OCI-LY3 (cell line): ENCODE data around the gene KIF11.

Source experiments
- CTCF ChIP-seq: fragments of 200-600, 300-600 bp; sonication (generic); IDR thresholded peaks from 2 replicates; pipeline ENCODE4 v1.5.1; 2014; ENCODE audit warnings: antibody characterized with exemption, low read length, low read depth
- EZH2phosphoT487 ChIP-seq: fragments of 200-600 bp; shearing (Covaris generic); IDR thresholded peaks from 2 replicates; pipeline ENCODE4 v1.6.1; 2018; ENCODE audit warnings: antibody characterized with exemption, mixed run types, low read depth

- TF ChIP-seq CTCF (no peak), EZH2phosphoT487 (no peak)
These were observed 17.0 kb upstream of the KIF11 start for GRCh38 chr10:92575961-92576360.
